Panc1 (cell line): ENCODE results near the gene OSER1. TPM values are rescaled to one million over a fixed set of nuclear protein-coding genes. Genes with fewer than 3 reads are reported as not detected.

Experiments
- ATAC-seq: fragments of 200-7000 bp; cut with Tn5 transposase; 2 replicates; pipeline ENCODE4 v1.9.1; 2020; ENCODE audit warnings: mild to moderate bottlenecking, moderate library complexity
- BruUV-seq: library from RNA; stranded (reverse); fragments of 400-500 nt; replicated peaks from 2 replicates; lab custom pipeline; 2021; lab: Mats Ljungman, UMichigan
- CTCF ChIA-PET: fragments of 300-600 bp; sonication (Branson Sonifier 250); formaldehyde crosslinking; loops from one replicate; lab custom pipeline; 2022; ENCODE audit warnings: antibody characterized with exemption; lab: Charles Lee
- POLR2A ChIA-PET: fragments of 300-600 bp; sonication (Branson Sonifier 250); formaldehyde crosslinking; loops from one replicate; lab custom pipeline; 2022; ENCODE audit warnings: antibody characterized with exemption; lab: Charles Lee
- DNase-seq: peaks from one replicate; pipeline ENCODE4 v3.0.0-alpha.2; 2010; ENCODE audit warnings: low read depth, low spot score
- H3K27ac ChIP-seq: 2 replicates; pipeline ENCODE4 v1.5.1; 2011; ENCODE audit warnings: mild to moderate bottlenecking, low read length, inconsistent platforms
- H3K27me3 ChIP-seq: fragments of 200-500 bp; sonication (Bioruptor generic); 2 replicates; pipeline ENCODE4 v1.6.0; 2014; ENCODE audit warnings: low read length, inconsistent platforms; ENCODE audit not compliant: control insufficient read depth, insufficient read depth
- H3K36me3 ChIP-seq: fragments of 200-500 bp; sonication (Bioruptor generic); 2 replicates; pipeline ENCODE4 v1.5.1; 2014; ENCODE audit warnings: inconsistent platforms, mild to moderate bottlenecking, low read length, moderate library complexity; ENCODE audit not compliant: control insufficient read depth, insufficient read depth
- H3K4me1 ChIP-seq: 2 replicates; pipeline ENCODE4 v1.5.1; 2011; ENCODE audit warnings: inconsistent platforms, mild to moderate bottlenecking, low read length, moderate library complexity; ENCODE audit not compliant: control insufficient read depth, insufficient read depth
- H3K4me3 ChIP-seq, 2 experiments: 2 replicates each; pipeline ENCODE4 v1.5.1; 2011 to 2012; ENCODE audit warnings: low read depth in 2 of 2, low read length in 2 of 2, mild to moderate bottlenecking in 2 of 2, inconsistent platforms in 1 of 2, moderate library complexity in 1 of 2
- H3K9me3 ChIP-seq: fragments of 200-500 bp; sonication (Bioruptor generic); 2 replicates; pipeline ENCODE4 v1.5.1; 2014; ENCODE audit warnings: low read depth, mild to moderate bottlenecking, inconsistent platforms, low read length, moderate library complexity; ENCODE audit not compliant: control insufficient read depth, insufficient read depth
- CTCF ChIP-seq: fragments of 450-650 bp; IDR thresholded peaks from 2 replicates; pipeline ENCODE4 v1.5.1; 2017; ENCODE audit warnings: mild to moderate bottlenecking
- POLR2AphosphoS5 ChIP-seq: IDR thresholded peaks from 2 replicates; pipeline ENCODE4 v1.6.1; 2012; ENCODE audit warnings: mild to moderate bottlenecking, low read depth, low read length, moderate library complexity
- REST ChIP-seq, 2 experiments: IDR thresholded peaks; 2 replicates each; pipeline ENCODE4 v1.6.1; 2011 to 2012; ENCODE audit warnings: low read depth in 2 of 2, control low read depth in 1 of 2, low read length in 1 of 2, mild to moderate bottlenecking in 1 of 2, moderate library complexity in 1 of 2; ENCODE audit not compliant: insufficient read depth in 1 of 2
- SIN3A ChIP-seq: IDR thresholded peaks from 2 replicates; pipeline ENCODE4 v1.6.1; 2012; ENCODE audit warnings: low read depth, mild to moderate bottlenecking, low read length, moderate library complexity, borderline replicate concordance; ENCODE audit not compliant: insufficient read depth
- TCF7L2 ChIP-seq: IDR thresholded peaks from 2 replicates; pipeline ENCODE4 v1.6.1; 2011; ENCODE audit warnings: mild to moderate bottlenecking, low read depth, low read length, inconsistent platforms
- in situ Hi-C: cut with HindIII; loops from 2 replicates; pipeline ENCODE4 v1.10.0; 2016; ENCODE audit warnings: low sequenced_read_pairs, low pct_unique_long_range_greater_than_20kb
- intact Hi-C: fragments of 100-400 bp; cut with micrococcal nuclease; formaldehyde crosslinking; loops from one replicate; pipeline ENCODE4 v1.10.0; 2022; ENCODE audit not compliant: unreplicated experiment
- total RNA-seq: library from RNA; stranded (reverse); gene quantifications from one replicate; pipeline ENCODE4 v1.2.1, GENCODE V29; 2021; ENCODE audit not compliant: unreplicated experiment

OSER1 gene
- total RNA-seq, 1 experiment from 2014 or later = 37.8 TPM

- Histone ChIP-seq H3K9me3 (no peaks in the 10 kb centered on the region), H3K27me3 (no peaks in the 10 kb centered on the region), H3K36me3 (peaks cover 7% of the 10 kb centered on the region; the same call in 1 of the 2 replicates), H3K27ac (peak overlapping the region; percentile 93), H3K4me3 (peak overlapping the region; percentile 74 to 100), H3K4me1 (peaks cover 34% of the 10 kb centered on the region)
- TF ChIP-seq REST (IDR thresholded peaks at IDR 0.05; ENCODE audit: insufficient read depth in 1 of 2, low read depth in 2 of 2, low read length in 1 of 2) (peak; percentile 59 to 74; a peak in 3 of 4 replicates), TCF7L2 (no peak)
- no TSS peak for BruUV-seq
- ChIA-PET POLR2A (no interaction called here), CTCF (no interaction called here)
- in situ Hi-C loops (no loop called here), intact Hi-C loops (loop anchor here (10.0 kb wide), 1 partner anchor 395 kb away; no protein-coding TSS in a partner anchor)
- DNase-seq = no peak
- peak; percentile 6 for ATAC-seq
Observed at GRCh38 chr20:44209686-44210405, 725 bp downstream of the OSER1 start.

GRCh38 chr20:44208770-44209169, 1.8 kb downstream of the OSER1 start:
- POLR2A ChIA-PET = no interaction called here
- intact Hi-C loops = no loop called here

More at GRCh38 chr20:44208770-44209169, 1.8 kb downstream of the OSER1 start:
- Histone ChIP-seq H3K4me1 (peaks cover 44% of the 10 kb centered on the region), H3K27me3 (no peaks in the 10 kb centered on the region), H3K9me3 (no peaks in the 10 kb centered on the region), H3K36me3 (peaks cover 7% of the 10 kb centered on the region), H3K27ac (peak overlapping the region; percentile 93), H3K4me3 (peak overlapping the region; percentile 74 to 100)
- CTCF ChIA-PET = no interaction called here
- no TSS peak for BruUV-seq
- in situ Hi-C loops = no loop called here
- DNase-seq (no peak), ATAC-seq (no peak)
- TF ChIP-seq TCF7L2 (no peak), POLR2AphosphoS5 (no peak), REST (IDR thresholded peaks at IDR 0.05; ENCODE audit: insufficient read depth in 1 of 2, low read depth in 2 of 2, low read length in 1 of 2) (no peak), CTCF (no peak), SIN3A (no peak)
